OCI-LY1 (cell line): ENCODE measurements around the gene IL26.

Source experiments
- EZH2 ChIP-seq: fragments of 200-600 bp; sonication (generic), shearing (Covaris generic); IDR thresholded peaks from 2 replicates; pipeline ENCODE4 v1.8.0; 2017; ENCODE audit warnings: borderline replicate concordance, mixed run types, mild to moderate bottlenecking, antibody characterized with exemption, low read length, moderate library complexity, mixed read lengths
- TF ChIP-seq, protein P1 (sequence below): fragments of 200-600 bp; sonication (generic), shearing (Covaris generic); IDR thresholded peaks from 2 replicates; pipeline ENCODE4 v1.5.1; 2017; ENCODE audit warnings: mild to moderate bottlenecking, antibody characterized with exemption, low read length, moderate library complexity, mixed read lengths

DNA sequence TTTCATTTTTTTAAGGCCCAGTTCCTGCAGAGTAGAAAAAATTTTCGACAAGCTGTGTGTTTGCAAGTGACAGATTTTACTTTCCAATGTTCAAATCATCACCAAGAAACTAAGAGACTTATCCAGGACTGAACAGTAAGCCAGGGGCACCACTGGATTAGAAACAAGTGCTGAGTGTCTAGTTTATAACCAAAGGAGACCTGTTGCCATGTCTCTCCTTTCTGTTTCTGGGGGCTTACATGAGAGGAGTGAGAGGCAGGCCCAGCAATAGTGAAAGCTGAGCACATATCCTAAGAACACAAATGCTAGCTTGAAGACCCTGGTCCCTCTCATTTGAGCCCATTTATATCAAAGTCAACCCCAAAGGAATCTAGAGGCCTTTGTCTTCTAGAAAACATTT is 69.0 kb downstream of the IL26 start:
- no peak for TF ChIP-seq EZH2
- TF ChIP-seq, protein P1, sequence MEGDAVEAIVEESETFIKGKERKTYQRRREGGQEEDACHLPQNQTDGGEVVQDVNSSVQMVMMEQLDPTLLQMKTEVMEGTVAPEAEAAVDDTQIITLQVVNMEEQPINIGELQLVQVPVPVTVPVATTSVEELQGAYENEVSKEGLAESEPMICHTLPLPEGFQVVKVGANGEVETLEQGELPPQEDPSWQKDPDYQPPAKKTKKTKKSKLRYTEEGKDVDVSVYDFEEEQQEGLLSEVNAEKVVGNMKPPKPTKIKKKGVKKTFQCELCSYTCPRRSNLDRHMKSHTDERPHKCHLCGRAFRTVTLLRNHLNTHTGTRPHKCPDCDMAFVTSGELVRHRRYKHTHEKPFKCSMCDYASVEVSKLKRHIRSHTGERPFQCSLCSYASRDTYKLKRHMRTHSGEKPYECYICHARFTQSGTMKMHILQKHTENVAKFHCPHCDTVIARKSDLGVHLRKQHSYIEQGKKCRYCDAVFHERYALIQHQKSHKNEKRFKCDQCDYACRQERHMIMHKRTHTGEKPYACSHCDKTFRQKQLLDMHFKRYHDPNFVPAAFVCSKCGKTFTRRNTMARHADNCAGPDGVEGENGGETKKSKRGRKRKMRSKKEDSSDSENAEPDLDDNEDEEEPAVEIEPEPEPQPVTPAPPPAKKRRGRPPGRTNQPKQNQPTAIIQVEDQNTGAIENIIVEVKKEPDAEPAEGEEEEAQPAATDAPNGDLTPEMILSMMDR: no peak
